Umbilical cord (tissue), 2 donors: ENCODE data around the gene ALDOA. TPM values are rescaled to one million over a fixed set of nuclear protein-coding genes. Genes with fewer than 3 reads are reported as not detected.

Experiments used
- DNase-seq: peaks from one replicate; pipeline ENCODE4 v3.0.0-alpha.2; 2015; ENCODE audit warnings: low spot score
- total RNA-seq: library from RNA; depleted of rRNA; stranded (reverse); fragments of >200 nt; gene quantifications from one replicate; pipeline ENCODE4 v1.2.3, GENCODE V29; 2014; ENCODE audit warnings: low replicate concordance; ENCODE audit not compliant: insufficient read depth

The ALDOA gene
- total RNA-seq, 1 donor from 2014 or later, result 321 TPM

DNA sequence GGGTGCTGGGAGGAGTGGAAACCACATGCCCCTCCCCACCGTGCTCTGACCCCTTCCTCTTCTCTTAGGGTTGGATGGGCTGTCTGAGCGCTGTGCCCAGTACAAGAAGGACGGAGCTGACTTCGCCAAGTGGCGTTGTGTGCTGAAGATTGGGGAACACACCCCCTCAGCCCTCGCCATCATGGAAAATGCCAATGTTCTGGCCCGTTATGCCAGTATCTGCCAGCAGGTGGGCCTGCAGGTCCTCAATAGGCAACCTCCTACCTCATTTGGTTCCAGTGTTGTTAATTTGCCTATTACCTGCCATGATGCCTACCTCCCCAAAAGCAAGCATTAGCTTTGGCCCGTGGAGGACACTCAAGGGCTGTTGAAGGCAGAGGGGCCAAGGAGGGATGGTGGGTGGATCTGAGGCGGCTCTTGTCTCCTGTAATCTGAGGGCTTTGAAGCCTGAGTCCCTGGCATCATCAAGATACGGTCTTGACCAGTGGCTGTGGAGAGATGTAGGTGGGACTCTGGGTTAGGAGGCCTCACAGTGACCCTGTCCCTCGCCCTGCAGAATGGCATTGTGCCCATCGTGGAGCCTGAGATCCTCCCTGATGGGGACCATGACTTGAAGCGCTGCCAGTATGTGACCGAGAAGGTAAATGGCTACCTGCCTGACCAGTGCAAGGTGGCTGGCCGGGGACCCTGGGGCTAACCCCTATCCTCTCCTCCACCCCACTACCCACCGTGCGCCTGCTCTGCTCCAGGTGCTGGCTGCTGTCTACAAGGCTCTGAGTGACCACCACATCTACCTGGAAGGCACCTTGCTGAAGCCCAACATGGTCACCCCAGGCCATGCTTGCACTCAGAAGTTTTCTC, 3.4 kb downstream of the ALDOA start:
- no peak for DNase-seq

DNA sequence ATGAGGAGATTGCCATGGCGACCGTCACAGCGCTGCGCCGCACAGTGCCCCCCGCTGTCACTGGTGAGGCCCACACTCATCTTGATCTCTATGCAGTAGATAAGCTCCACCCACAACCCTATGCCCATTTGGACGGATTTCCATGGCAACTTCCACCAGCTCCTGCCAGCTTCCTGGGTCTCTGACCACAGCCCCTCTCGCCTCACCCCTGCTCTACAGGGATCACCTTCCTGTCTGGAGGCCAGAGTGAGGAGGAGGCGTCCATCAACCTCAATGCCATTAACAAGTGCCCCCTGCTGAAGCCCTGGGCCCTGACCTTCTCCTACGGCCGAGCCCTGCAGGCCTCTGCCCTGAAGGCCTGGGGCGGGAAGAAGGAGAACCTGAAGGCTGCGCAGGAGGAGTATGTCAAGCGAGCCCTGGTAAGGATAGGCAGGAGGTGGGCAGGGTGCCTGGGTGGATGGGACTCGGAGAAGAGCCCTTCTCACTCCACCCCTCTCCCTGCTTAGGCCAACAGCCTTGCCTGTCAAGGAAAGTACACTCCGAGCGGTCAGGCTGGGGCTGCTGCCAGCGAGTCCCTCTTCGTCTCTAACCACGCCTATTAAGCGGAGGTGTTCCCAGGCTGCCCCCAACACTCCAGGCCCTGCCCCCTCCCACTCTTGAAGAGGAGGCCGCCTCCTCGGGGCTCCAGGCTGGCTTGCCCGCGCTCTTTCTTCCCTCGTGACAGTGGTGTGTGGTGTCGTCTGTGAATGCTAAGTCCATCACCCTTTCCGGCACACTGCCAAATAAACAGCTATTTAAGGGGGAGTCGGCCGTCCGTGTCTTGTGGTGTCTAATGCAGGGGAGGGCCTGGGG, 4.3 kb downstream of the ALDOA start:
- no peak for DNase-seq

DNA sequence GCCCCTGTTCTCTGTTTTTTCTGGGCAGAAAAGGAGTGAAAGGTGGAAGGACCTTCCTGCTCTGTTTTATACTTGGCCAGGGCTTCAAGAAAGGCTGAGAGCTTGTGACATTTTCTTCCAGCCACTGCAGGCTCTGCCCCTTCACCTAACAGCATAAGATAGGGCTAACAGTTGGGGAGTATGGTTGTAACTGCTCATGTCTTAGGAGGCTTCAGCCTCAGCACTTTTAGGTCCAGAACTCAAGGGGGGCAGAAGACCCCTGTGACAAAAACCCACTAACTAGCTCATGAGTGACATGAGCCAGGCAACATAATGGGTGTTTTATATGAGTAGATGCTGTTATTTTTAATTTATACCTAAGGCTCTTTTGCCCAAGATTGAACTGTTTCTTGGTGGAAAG, 4.9 kb downstream of the ALDOA start:
- no peak for DNase-seq

DNA sequence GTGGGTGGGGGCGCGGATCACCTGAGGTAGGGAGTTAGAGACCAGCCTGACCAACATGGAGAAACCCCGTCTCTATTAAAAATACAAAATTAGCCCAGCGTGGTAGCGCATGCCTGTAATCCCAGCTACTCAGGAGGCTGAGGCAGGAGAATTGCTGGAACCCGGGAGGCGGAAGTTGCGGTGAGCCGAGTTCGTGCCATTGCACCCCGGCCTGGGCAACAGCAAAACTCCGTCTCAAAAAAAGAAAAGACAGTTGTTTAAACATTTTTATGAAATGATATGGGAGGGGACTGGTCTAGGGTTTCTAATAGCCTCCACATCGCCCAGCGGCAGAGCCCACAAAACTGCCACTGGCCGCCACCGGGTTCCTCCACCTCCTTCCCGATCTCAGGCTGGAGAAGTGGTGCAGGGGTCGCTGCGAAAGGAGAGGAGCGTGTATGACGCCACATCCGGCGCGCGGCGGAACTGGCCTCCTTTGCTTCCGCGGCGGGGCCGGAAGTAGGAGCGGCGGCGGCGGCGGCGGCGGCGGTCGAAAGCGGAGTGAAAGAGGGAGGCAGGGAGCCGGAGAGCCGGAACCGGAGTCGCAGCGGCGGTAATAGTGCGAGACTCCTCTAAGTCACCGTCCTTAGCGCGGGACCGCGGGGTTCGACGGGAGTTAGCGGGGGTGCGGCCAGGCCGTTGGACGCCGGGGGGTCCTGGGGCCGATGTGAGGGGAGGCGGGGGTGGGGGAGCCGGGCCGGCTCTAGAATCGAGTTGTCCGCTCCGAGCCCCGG, 10.1 kb downstream of the ALDOA start, which contains the start of gene PPP4C:
Gene PPP4C (plus strand): TSS at position 492 of the 773 bp plus-strand sequence. CDS start 384 bp downstream, outside the sequence.
- DNase-seq, result peak; percentile 92

DNA sequence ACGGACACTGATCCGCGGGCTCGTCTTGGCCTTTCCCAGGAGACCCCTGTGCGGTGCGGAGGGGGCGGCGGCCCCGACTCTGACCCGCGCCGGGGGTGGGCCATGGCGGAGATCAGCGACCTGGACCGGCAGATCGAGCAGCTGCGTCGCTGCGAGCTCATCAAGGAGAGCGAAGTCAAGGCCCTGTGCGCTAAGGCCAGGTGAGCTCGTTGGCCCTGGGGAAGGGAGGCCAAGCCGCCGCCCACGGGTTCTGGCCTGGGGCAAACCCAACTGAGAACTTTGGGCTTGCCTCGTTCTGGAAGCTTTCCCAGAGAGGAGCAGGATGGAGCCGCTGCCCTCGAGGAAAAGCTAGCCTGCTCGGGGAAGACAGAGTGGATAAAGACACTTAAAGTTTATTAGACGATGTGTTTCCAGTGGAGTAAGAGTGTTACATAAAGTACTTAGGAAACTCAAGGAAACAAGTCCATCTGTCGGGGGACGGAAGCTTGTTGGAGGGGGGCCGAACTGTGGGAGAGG, 10.8 kb downstream of the ALDOA start:
- DNase-seq, result no peak

DNA sequence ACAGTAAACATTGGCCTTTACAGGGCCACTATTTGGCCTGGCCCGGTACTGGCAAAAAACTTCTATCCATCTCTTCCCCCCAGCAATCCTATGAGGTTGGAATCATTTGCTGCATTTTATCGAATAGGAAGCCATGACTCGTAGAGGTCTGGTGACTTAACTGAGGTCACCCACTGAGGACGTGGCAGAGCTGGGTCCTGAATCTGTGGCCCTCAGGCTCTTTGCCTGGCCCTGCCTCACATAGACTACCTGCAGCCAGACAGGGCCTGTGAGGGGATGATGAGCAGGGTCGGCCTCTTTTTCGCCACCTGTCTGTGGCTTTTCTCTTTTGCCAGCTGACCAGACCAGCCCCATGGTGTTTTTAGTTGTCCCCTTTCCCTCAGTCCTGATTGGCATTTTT, 12.1 kb downstream of the ALDOA start:
- no peak for DNase-seq

DNA sequence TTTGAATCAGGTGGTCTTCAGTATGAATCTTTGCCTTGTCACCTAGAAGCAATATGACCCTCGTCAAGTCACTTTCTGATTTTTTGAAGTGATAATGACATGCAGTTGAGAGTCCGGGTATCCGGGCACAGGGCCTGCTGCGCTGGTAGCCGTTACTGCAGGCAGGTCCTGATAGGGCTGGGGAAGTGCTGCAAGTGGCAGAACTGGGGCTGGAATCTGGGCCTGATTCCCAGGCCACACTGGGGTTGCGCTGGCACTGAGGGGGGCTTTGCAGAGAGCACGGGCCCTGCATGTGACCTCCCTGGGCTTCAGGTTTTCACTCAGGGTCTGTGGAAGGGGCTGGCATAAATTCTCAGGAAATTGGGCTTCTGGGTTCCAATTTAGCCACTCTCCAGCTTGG, 13.2 kb downstream of the ALDOA start:
- DNase-seq, result no peak

DNA sequence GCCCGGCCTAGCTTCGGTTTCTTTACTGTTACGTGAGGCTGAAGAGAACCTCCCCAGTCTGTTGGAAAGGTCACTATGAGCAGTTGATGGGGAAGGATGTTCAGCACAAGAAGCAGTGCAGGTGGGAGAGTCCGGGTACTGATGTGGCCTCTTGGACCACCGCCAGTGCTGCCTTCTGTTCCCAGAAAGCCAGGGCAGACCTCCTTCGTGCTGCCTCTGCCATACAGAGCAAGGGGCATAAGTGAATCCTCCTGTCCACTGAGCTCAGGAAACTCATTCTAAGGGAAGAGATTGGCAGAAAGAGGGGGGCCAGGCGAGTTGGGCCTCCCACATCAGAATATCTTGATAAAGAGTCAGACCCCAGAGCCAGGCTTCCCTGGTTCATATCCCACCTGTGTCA, 13.9 kb downstream of the ALDOA start:
- no peak for DNase-seq

DNA sequence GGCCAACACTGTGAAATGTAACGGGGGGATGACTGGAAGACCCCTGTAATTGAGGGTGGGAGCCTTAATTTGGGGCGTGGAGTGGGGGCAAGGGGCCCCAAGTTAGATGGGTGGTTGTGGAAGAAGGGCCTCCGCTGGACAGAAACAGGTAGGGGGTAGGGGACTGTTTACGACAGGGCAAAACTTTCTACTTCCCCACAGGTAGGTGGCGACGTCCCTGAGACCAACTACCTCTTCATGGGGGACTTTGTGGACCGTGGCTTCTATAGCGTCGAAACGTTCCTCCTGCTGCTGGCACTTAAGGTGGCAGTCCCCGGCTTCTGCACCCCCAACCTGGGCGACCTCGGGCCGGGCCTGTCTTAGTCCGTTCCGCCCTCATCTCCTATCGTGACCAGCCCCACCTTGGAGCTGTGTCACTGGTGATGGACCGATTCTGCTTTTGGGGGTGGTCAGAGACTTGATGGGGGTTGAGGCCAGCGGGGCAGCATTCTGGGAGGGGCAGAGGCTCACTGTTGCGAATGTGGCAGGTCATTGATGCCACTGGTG, 17.1 kb downstream of the ALDOA start:
- no peak for DNase-seq

DNA sequence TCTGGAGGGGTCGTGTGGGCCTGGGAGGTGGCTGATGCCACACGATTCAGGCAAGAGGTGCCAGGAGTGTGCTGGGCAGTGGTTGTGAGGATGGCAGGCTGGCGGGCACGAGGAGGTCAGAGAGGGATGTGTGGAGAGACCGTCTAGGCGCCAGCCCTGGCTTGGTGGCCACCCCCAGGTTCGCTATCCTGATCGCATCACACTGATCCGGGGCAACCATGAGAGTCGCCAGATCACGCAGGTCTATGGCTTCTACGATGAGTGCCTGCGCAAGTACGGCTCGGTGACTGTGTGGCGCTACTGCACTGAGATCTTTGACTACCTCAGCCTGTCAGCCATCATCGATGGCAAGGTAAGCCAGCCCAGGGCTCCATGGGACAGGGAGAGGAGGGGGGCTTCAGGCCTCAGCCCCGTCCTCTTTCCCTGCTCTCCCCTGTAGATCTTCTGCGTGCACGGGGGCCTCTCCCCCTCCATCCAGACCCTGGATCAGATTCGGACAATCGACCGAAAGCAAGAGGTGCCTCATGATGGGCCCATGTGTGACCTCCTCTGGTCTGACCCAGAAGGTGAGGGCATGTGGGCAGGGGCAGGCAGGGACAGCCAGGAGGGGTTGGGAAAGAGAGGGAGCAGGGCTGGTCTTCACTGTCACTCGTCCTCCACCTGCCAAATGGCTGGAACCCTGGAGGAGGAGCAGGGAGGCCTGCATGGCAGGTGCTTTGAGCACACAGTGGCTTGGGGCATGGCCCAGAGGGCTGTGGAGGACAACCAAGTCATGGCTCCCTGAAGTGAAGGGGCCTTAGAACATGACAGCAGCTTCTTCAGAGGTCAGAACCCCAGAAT, 17.9 kb downstream of the ALDOA start:
- no peak for DNase-seq

DNA sequence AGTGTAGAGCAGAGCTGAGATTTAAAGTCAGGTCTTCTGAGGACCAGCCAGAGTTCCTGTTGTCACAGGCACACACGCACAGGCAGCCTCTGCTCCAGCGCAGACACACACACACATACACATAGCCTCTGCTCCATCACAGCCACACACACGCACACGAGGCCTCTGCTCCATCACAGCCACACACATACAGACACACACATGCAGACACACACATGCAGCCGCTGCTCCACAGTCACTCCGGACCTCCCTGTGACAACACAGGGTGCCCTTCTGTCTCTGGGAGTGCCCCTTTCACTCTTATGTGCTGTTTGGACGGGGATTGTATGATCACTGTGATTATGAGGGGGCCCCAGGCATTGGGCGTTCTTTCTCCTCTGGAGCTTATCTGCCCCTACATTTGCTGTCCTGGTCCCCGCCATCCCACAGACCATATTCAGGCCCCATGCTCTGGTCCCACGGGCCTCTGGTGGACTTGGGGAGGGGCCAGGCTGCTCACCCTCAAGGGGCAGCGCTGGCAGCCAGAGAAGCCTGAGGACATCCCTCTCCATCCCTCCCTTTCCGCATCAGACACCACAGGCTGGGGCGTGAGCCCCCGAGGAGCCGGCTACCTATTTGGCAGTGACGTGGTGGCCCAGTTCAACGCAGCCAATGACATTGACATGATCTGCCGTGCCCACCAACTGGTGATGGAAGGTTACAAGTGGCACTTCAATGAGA, 18.7 kb downstream of the ALDOA start:
- no peak for DNase-seq

DNA sequence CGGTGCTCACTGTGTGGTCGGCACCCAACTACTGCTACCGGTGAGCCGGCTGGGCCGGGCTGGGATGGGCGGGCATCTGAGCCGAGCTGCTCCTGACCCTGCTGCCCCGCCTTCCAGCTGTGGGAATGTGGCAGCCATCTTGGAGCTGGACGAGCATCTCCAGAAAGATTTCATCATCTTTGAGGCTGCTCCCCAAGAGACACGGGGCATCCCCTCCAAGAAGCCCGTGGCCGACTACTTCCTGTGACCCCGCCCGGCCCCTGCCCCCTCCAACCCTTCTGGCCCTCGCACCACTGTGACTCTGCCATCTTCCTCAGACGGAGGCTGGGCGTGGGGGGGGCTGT, 19.2 kb downstream of the ALDOA start:
- no peak for DNase-seq

DNA sequence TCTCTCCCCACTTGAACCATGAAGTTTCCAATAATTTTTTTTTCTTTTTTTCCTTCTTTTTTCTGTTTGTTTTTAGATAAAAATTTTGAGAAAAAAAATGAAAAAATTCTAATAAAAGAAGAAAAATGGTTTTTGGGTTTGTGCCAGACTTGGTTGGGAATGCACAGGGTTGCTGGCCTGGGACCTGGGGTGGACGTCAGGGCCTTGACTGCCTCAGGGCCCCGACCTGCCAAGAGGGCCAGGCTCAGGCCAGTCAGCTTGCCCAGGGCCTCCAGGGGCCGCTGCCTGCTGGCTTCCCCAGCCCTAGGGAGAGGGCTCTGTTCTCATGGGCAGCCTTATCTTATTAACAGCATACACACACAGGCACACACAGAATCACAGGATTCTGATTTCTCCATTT, 19.7 kb downstream of the ALDOA start:
- DNase-seq, result no peak

DNA sequence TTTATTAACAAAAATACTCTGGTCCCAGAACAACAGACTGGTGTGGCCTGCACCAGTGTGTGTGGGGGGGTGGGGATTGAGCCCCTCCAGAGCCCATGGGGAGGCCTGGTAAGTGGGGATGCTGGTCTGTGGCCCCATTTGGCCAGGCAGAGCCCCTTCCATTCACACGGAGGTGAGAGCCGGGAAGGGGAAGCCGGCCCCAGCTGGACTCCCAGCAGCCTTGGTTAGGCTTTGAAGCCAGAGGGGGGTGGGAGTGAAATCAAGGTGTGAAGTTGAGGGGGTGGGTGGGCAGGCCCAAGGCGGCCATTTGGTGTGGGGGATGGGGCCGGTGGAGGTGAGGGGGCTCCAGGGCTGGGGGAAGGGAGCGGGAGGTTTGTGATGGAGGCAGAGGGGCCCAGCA, 20.3 kb downstream of the ALDOA start:
- no peak for DNase-seq

DNA sequence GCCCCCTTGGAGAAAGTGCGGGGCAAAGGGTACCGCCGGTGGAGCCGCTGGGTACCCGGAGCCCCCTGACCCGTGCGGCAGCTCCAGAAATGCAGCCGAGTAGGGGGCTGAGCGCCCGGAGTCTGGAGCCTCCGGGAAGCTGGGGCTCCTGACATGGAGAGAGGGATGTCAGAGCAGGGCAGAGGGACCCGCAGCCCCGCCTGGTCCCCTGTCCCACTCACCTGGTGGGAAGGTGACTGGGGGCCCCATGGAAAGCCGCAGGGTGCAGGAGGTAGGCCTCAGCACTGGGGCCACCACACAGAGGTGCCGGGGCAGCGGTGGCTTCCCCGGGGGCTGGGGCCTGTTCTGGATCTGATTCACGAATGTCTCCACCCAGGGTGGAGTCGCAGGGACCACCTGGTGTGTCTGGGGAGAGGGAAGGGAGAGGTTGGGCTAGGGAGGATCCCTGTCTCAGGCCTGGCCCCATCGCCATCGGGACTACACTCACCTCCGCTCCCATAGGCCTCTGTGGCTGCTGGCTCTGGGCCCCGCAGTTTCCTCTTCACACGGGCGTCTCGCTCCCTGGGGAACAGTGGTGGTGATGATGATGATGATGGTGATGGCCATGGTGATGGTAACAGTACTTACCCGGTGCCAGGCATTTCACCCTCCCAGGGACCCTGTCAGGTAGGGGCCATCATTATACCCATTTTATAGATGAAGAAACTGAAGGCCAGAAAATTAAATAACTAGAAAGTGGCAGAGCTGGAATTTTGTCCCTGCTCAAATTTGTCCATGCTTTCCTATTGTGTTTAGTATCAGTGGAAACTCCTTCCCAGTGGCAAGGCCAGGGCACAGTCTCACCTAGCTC, 21.0 kb downstream of the ALDOA start:
- no peak for DNase-seq

DNA sequence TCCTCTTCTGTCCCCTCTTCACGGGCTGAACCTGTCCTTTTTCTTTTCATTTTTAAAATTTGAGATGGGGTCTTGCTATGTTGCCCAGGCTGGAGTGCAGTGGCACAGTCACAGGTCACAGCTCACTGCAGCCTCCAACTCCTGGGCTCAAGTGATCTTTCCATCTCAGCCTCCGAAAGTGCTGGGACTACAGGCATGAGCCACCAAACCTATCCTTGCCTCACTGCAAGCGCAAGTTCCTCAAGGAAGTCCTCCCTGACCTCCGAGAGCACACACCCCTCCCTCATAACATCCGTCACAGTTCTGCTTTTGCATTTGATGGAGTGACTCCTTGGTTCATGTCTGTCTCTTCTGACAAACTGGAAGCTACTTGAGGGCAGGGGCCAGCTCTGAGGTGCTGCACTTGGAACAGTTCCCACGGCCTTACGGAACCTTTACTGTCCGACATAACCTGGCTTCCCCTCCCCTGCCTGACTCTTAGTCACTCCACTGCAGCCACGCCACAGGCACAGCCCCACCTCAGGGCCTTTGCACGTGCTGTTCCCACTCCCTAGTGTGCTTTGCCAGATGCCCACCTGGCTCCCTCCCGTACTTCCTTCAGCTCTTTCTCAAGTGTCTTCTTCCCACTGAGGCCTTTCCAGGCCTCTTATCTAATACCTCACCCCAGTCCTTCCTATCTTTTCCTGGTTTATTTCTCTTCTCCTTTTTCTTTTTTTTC, 21.8 kb downstream of the ALDOA start:
- DNase-seq, result no peak

DNA sequence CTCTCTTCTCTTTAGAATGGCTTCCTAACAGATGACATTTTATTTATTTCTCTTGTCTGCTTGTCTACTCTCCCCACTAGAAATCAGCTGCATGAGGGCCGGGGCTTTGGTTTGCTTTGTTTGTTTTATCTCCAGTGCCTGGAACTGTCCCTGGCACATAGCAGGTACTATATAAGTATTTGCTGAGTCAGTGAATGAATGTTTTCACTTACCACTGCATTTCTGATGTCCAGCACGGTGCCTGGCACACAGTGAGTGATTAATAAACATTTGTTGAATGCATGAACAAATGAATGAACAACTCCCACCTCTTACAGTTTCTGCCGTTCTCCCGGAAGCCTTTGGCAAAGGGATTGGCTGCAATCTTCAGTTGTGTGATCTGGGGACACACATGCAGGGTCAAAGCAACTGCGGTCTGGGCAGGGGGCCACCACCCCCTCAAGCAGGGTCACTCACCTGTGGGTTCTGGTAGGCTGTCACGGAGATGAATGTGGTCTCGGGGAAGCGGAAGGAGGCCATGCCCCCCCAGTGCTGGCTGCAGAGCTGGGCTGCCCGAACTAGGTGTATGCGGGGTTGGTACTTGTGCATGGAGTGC, 22.8 kb downstream of the ALDOA start:
- no peak for DNase-seq
